ENCODE data around the gene SPTSSB. TPM values are rescaled to one million over a fixed set of nuclear protein-coding genes. Genes with fewer than 3 reads are reported as not detected.

The SPTSSB gene
- total RNA-seq, 2 experiments from 2014 or later, result not detected

- Mint-ChIP-seq H3K4me3 (no peak overlapping the region), H3K9me3 (peaks cover 10% of the 10 kb centered on the region), H3K27me3 (peaks cover 27% of the 10 kb centered on the region), H3K27ac (no peak overlapping the region), H3K4me1 (peaks cover 12% of the 10 kb centered on the region), H3K36me3 (no peaks in the 10 kb centered on the region)
- no peak for DNase-seq
Measured at GRCh38 chr3:161403251-161403650, 31.9 kb upstream of the SPTSSB start.

- Mint-ChIP-seq H3K4me1 (peaks cover 10% of the 10 kb centered on the region), H3K4me3 (no peak overlapping the region), H3K27me3 (peaks cover 43% of the 10 kb centered on the region), H3K36me3 (no peaks in the 10 kb centered on the region), H3K27ac (no peak overlapping the region), H3K9me3 (peaks cover 17% of the 10 kb centered on the region)
- DNase-seq, result no peak
Measured at GRCh38 chr3:161401389-161401788, 30.1 kb upstream of the SPTSSB start.

GRCh38 chr3:161400650-161401049 is 29.3 kb upstream of the SPTSSB start:
- H3K27ac Mint-ChIP-seq, result no peak overlapping the region
- no peaks in the 10 kb centered on the region for H3K36me3 Mint-ChIP-seq
- peaks cover 7% of the 10 kb centered on the region for H3K4me1 Mint-ChIP-seq
- DNase-seq, result no peak
- H3K4me3 Mint-ChIP-seq, result no peak overlapping the region
- peaks cover 17% of the 10 kb centered on the region for H3K9me3 Mint-ChIP-seq
- peaks cover 43% of the 10 kb centered on the region for H3K27me3 Mint-ChIP-seq

GRCh38 chr3:161395115-161396012 is 24.0 kb upstream of the SPTSSB start:
- peak; percentile 22 for DNase-seq
- no peaks in the 10 kb centered on the region for H3K36me3 Mint-ChIP-seq
- peaks cover 14% of the 10 kb centered on the region for H3K9me3 Mint-ChIP-seq
- H3K4me1 Mint-ChIP-seq, result peaks cover 27% of the 10 kb centered on the region
- no peak overlapping the region for H3K4me3 Mint-ChIP-seq
- H3K27me3 Mint-ChIP-seq, result peaks cover 59% of the 10 kb centered on the region
- peak overlapping the region; percentile 6 for H3K27ac Mint-ChIP-seq

- H3K27me3 Mint-ChIP-seq, result peaks cover 64% of the 10 kb centered on the region
- H3K27ac Mint-ChIP-seq, result no peak overlapping the region
- H3K4me3 Mint-ChIP-seq, result no peak overlapping the region
- peaks cover 11% of the 10 kb centered on the region for H3K9me3 Mint-ChIP-seq
- H3K36me3 Mint-ChIP-seq, result no peaks in the 10 kb centered on the region
- peaks cover 29% of the 10 kb centered on the region for H3K4me1 Mint-ChIP-seq
- DNase-seq, result no peak
Measured at GRCh38 chr3:161393803-161394202, 22.5 kb upstream of the SPTSSB start.

GRCh38 chr3:161393310-161393709 is 22.0 kb upstream of the SPTSSB start:
- peaks cover 7% of the 10 kb centered on the region for H3K9me3 Mint-ChIP-seq
- H3K4me3 Mint-ChIP-seq, result no peak overlapping the region
- H3K27me3 Mint-ChIP-seq, result peaks cover 63% of the 10 kb centered on the region
- no peak overlapping the region for H3K27ac Mint-ChIP-seq
- DNase-seq, result no peak
- no peaks in the 10 kb centered on the region for H3K36me3 Mint-ChIP-seq
- peaks cover 31% of the 10 kb centered on the region for H3K4me1 Mint-ChIP-seq

- no peaks in the 10 kb centered on the region for H3K36me3 Mint-ChIP-seq
- H3K27me3 Mint-ChIP-seq, result peaks cover 62% of the 10 kb centered on the region
- no peak overlapping the region for H3K4me3 Mint-ChIP-seq
- peaks cover 7% of the 10 kb centered on the region for H3K9me3 Mint-ChIP-seq
- H3K27ac Mint-ChIP-seq, result no peak overlapping the region
- no peak for DNase-seq
- peaks cover 27% of the 10 kb centered on the region for H3K4me1 Mint-ChIP-seq
Measured at GRCh38 chr3:161392853-161393252, 21.5 kb upstream of the SPTSSB start.

- Mint-ChIP-seq H3K4me1 (peaks cover 20% of the 10 kb centered on the region), H3K36me3 (no peaks in the 10 kb centered on the region), H3K4me3 (no peak overlapping the region), H3K27ac (no peak overlapping the region), H3K9me3 (no peaks in the 10 kb centered on the region), H3K27me3 (peaks cover 64% of the 10 kb centered on the region)
- DNase-seq, result no peak
Measured at GRCh38 chr3:161390200-161390599, 18.9 kb upstream of the SPTSSB start.

GRCh38 chr3:161389445-161390035 is 18.2 kb upstream of the SPTSSB start:
- no peak for DNase-seq
- no peaks in the 10 kb centered on the region for H3K36me3 Mint-ChIP-seq
- H3K4me3 Mint-ChIP-seq, result no peak overlapping the region
- H3K9me3 Mint-ChIP-seq, result no peaks in the 10 kb centered on the region
- no peak overlapping the region for H3K27ac Mint-ChIP-seq
- H3K27me3 Mint-ChIP-seq, result peaks cover 69% of the 10 kb centered on the region
- H3K4me1 Mint-ChIP-seq, result peaks cover 14% of the 10 kb centered on the region

- no peak for DNase-seq
- no peak overlapping the region for H3K27ac Mint-ChIP-seq
Measured at GRCh38 chr3:161388855-161389254, 17.5 kb upstream of the SPTSSB start.

GRCh38 chr3:161386991-161387770 is 15.9 kb upstream of the SPTSSB start:
- Mint-ChIP-seq H3K36me3 (no peaks in the 10 kb centered on the region), H3K27ac (no peak overlapping the region), H3K4me3 (no peak overlapping the region), H3K9me3 (no peaks in the 10 kb centered on the region), H3K4me1 (peaks cover 4% of the 10 kb centered on the region), H3K27me3 (peaks cover 71% of the 10 kb centered on the region)
- no peak for DNase-seq

More at GRCh38 chr3:161388855-161389254, 17.5 kb upstream of the SPTSSB start:
- no peaks in the 10 kb centered on the region for H3K36me3 Mint-ChIP-seq
- peaks cover 72% of the 10 kb centered on the region for H3K27me3 Mint-ChIP-seq
- peaks cover 7% of the 10 kb centered on the region for H3K4me1 Mint-ChIP-seq
- no peaks in the 10 kb centered on the region for H3K9me3 Mint-ChIP-seq
- no peak overlapping the region for H3K4me3 Mint-ChIP-seq

GRCh38 chr3:161372321-161373260 is 1.3 kb upstream of the SPTSSB start:
- peaks cover 69% of the 10 kb centered on the region for H3K27me3 Mint-ChIP-seq

GRCh38 chr3:161369531-161369930 is 1.8 kb downstream of the SPTSSB start:
- peaks cover 65% of the 10 kb centered on the region for H3K27me3 Mint-ChIP-seq
- no peak overlapping the region for H3K27ac Mint-ChIP-seq
- H3K4me1 Mint-ChIP-seq, result peaks cover 13% of the 10 kb centered on the region
- H3K36me3 Mint-ChIP-seq, result no peaks in the 10 kb centered on the region
- no peak overlapping the region for H3K4me3 Mint-ChIP-seq
- H3K9me3 Mint-ChIP-seq, result no peaks in the 10 kb centered on the region
- DNase-seq, result no peak

More at GRCh38 chr3:161372321-161373260, 1.3 kb upstream of the SPTSSB start:
- H3K36me3 Mint-ChIP-seq, result no peaks in the 10 kb centered on the region
- H3K9me3 Mint-ChIP-seq, result no peaks in the 10 kb centered on the region
- H3K4me3 Mint-ChIP-seq, result peak overlapping the region; percentile 77
- peaks cover 10% of the 10 kb centered on the region for H3K4me1 Mint-ChIP-seq
- peak; percentile 19 for DNase-seq
- no peak overlapping the region for H3K27ac Mint-ChIP-seq

GRCh38 chr3:161366094-161366493 is 5.2 kb downstream of the SPTSSB start:
- H3K36me3 Mint-ChIP-seq, result no peaks in the 10 kb centered on the region
- H3K27ac Mint-ChIP-seq, result no peak overlapping the region
- H3K4me3 Mint-ChIP-seq, result no peak overlapping the region
- peaks cover 3% of the 10 kb centered on the region for H3K4me1 Mint-ChIP-seq
- no peaks in the 10 kb centered on the region for H3K9me3 Mint-ChIP-seq
- H3K27me3 Mint-ChIP-seq, result peaks cover 33% of the 10 kb centered on the region
- no peak for DNase-seq

All from activated naive CD8-positive, alpha-beta T cell treated with anti-CD3 and anti-CD28 coated beads for 36 hours (primary cell).